SK-N-MC (cell line): ENCODE data around the gene DIAPH1.

Source experiments
- EZH2 ChIP-seq: fragments of 200-600 bp; sonication (generic); IDR thresholded peaks from one replicate; pipeline ENCODE4 v1.6.1; 2017; ENCODE audit warnings: antibody characterized with exemption
- FOXP2 ChIP-seq: optimal IDR thresholded peaks from 2 replicates; pipeline ENCODE3; 2011; ENCODE audit warnings: mild to moderate bottlenecking, moderate library complexity; ENCODE audit not compliant: insufficient read depth; ENCODE audit errors: extremely low read length, control extremely low read depth
- POLR2AphosphoS5 ChIP-seq: IDR thresholded peaks from 2 replicates; pipeline ENCODE4 v1.6.1; 2012; ENCODE audit warnings: mild to moderate bottlenecking, low read depth, low read length, borderline replicate concordance

- no peak for TF ChIP-seq EZH2
- no peak for TF ChIP-seq POLR2AphosphoS5
- no peak for TF ChIP-seq FOXP2
These were observed 88.9 kb downstream of the DIAPH1 start for GRCh38 chr5:141529873-141530272.
